Right kidney (tissue), 1 donor: ENCODE results near the gene MARCKSL1.
A peak's percentile ranks its signal among the peaks of the same experiment; 100 is the strongest.
"Not testable (repeated sequence)": the region's sequence is repeated elsewhere in the genome, so short reads cannot be mapped to it uniquely, and the experiment has no call there.

ENCODE experiments used
- DNase-seq: peaks from one replicate; pipeline ENCODE4 v3.0.0-alpha.2; 2016

Gene MARCKSL1

DNA sequence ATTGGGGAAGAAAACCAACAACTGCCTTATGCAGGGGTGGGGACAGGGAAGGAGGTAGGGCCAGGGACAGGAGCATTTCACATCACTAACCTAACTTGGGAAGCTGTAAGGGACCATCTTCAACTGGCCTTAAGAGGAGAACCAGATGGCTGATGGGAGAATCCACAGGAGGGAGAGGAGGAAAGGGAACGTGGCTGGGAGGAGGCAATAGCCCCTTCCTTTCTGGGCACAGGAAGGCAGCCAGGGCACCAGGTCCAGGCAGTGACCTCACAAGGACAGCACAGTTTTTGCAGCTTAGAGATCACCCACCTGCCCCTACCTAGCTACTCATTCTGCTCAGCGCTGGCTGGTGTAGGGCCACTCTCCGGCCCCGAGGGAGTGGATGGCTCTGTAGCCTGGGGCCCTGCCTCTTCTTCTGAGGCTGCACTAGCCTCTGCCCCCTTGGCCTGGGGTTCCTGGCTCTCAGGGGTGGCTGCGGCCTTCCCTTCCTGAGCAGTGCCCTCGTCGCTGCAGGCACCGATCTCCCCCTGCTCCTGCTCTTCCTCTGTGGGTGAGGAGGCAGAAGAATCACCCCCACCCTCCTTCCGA is 1.7 kb downstream of the MARCKSL1 start:
- peak; percentile 31 for DNase-seq

DNA sequence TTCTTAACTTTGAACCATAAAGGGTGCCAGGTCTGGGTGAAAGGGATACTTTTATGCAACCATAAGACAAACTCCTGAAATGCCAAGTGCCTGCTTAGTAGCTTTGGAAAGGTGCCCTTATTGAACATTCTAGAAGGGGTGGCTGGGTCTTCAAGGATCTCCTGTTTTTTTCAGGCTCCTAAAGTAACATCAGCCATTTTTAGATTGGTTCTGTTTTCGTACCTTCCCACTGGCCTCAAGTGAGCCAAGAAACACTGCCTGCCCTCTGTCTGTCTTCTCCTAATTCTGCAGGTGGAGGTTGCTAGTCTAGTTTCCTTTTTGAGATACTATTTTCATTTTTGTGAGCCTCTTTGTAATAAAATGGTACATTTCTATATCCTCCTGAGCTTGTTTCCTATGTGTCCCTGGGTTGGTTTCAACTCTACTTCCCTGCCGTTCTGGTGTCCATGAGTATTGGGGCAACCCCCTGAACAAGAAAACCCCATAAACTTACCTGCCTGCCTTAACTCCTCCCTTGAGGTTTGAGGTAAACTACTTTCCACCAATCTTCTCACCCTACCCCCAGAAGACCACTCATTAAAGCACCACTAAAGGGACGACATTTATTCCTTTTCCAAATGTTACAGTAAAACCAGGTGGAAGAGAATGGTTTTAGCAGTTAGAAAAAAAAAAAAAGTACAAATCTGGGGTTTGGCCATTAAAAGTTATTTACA is 2.6 kb downstream of the MARCKSL1 start:
- no peak for DNase-seq

DNA sequence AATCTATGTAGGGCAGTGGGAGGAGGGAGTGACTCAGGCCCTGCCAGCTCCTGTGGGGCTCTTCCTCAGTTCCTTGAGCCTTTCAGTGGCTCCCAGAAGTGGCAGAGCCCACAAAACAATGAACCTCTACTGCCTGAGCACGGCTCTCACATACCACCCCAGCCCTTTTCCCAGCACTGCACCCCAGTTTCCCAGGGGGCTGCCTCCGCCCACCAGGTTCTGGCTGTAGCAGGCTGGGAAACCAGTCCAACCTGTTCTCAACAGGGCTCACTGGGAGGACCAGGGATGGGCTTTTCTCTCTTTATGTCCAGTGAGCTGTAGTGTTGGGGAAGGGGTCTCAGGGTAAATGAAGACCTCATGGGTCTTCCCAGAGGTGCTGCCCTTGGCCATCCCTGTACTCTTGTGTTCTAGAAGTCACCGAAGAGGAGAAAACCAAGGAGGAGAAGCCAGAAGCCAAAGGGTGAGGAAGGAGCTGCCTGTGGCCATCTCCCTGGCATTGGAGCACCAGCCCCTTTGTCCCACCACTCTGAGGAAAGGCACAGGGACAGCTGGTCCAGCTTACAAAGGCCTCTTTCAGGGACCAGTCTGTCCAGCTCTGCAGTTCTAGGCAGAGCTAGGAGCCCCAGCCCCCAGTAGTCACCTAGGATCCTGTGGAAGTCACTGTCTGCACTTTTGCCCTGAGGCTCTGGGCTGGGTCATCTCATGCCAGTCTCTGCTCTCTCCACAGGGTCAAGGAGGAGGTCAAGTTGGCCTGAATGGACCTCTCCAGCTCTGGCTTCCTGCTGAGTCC is 3.5 kb downstream of the MARCKSL1 start:
- no peak for DNase-seq

DNA sequence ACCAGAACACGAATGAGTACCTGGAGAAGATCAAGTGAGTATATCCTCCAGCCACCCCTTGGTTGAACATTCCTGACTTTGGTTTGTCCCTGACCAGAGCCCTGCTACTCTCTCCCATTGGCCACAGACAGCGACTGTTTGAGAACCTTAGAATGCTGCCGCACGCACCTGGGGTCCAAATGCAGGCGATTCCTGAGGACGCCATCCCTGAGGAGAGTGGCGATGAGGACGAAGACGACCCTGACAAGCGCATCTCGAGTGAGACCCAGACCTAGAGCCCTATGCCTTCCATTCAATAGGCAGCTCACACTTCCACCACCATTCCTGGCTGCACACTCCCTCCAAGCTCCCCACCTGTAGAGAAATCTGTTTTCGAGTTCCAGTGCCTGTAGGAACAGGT is 4.5 kb downstream of the MARCKSL1 start:
- no peak for DNase-seq

DNA sequence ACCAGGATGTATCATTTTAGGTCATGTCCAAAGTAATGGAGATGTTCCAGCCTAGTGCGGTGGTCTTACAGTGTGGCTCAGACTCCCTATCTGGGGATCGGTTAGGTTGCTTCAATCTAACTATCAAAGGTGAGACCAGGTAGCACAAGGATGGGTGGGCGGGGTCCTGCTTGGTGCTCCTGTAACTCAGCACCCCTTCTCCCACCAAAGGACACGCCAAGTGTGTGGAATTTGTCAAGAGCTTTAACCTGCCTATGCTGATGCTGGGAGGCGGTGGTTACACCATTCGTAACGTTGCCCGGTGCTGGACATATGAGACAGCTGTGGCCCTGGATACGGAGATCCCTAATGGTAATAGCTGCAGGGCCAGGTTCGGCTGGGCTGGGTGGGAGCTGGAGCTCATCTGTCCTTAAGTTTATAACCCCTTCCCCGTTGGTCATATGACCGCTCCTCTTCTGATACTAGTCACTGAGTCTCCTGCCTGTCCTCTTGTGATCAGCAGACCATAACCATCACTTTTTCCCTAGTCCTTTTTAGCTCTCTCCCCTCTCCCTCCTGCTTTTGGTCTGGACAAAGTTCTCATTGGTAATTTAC is 5.4 kb downstream of the MARCKSL1 start:
- no peak for DNase-seq

DNA sequence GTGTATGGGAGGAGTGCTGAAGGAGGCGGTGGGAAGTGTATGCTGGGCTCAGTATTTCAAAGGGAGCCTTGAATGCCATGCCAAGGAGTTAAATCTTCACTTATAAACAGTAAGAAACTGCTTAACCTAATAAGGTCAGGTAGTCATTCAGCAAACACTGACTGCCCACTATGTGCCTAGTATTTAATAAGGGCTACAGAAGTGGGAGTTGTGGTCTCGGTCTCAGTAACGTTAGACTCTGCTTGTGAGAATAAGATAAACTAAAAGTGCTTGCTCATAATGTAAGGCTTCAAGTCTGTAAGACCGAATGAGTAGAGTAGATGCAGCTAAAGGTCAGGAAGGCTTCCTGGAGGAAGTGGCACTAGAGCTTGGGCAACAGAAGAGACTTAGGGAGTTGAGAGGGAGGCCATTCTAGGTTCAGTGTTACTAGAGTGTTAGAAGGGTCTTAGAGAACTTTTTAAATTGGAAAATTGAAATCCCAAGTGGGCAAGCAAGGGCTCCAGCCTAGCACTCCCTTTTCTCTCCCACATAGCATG is 6.0 kb downstream of the MARCKSL1 start:
- no peak for DNase-seq

DNA sequence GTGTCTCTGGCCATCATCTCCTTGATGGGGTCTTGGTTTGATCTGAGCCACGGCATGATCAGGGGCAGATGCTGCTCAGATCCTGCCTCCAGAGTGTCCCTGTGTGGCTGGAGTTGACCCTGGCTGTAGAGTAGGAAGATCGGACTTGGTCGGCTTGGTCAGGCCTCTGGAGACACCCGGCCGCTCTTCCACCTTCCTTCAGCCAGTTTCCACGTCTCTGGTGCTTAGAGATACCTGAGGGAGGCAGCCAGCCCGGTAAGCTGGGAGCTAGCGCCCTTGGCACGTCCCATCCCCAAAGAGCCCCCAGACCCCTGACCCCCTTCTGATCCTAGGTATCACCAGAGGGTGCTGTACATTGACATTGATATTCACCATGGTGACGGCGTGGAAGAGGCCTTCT is 8.8 kb downstream of the MARCKSL1 start:
- no peak for DNase-seq

DNA sequence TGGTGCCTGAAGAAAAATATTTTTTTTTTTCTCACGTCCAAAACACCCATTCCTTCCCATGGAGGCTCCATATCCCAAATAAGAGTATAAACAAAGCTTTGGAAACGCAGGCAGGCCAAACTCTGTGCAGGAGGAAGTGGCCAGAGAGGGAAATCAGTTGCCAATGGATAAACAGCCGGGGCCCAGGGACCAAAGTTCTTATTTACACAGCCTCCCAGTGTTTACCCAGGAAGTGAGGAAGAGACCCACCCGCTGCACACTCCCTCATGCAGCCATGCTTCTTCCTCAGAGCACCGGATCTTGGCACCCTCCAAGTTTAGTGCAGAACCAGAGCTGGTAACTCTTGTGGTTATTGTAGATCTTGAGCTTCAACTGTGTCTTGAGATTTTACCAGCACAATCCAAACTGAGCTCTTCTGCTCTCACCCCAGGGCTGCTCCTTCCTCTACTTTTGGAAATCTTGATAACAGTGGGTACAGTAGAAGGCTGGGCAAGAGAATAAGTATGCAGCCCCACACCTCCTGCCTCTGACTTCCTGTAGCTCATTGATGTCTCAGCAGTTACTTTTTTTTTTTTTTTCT is 14.2 kb downstream of the MARCKSL1 start:
- no peak for DNase-seq

DNA sequence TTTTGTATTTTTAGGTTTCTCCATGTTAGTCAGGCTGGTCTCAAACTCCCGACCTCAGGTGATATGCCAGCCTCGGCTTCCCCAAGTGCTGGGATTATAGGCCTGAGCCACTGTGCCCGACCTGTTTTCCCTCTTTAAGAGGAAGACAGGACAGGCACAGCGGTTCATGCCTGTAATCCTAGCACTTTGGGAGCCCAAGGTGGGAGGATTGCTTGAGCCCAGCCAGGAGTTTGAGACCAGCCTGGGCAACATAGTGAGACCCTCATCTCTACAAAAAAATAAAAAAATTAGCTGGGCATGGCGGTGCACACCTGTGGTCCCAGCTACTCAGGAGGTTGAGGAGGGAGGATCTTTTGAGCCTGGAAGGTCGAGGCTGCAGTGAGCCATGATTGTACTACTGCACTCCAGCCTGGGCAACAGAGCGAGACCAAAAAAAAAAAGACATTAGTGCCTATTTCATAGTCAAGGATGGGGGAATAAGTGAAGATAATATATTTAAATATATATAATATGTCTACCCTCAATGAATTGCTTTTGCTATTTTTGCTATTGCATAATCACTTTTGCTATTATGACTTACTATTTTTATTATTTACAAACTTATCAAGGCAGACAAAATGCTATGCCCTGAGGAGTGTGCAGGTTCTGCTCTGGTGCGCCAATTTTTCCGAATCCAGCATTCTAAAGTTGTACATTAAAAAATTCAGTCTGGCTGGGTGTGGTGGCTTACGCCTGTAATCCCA is 17.7 kb downstream of the MARCKSL1 start:
- DNase-seq = no peak

DNA sequence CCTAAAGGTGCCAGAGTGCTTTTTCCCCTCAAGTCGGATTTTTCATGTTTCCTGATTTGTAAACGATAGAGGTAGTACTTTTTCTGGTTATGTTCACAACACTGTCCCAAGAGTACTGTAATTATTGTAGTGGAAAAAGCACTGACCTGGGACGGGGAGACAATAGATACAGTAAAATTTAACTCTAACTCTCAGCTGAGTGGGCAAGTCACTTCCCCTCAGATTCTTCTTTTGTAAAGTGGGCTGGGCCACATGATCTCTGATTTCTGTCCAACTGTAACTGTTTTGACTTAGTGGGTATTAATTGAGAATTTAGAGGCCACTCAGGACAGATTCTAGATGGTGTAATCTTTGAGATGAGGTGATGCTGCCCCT is 19.1 kb downstream of the MARCKSL1 start:
- DNase-seq = no peak

DNA sequence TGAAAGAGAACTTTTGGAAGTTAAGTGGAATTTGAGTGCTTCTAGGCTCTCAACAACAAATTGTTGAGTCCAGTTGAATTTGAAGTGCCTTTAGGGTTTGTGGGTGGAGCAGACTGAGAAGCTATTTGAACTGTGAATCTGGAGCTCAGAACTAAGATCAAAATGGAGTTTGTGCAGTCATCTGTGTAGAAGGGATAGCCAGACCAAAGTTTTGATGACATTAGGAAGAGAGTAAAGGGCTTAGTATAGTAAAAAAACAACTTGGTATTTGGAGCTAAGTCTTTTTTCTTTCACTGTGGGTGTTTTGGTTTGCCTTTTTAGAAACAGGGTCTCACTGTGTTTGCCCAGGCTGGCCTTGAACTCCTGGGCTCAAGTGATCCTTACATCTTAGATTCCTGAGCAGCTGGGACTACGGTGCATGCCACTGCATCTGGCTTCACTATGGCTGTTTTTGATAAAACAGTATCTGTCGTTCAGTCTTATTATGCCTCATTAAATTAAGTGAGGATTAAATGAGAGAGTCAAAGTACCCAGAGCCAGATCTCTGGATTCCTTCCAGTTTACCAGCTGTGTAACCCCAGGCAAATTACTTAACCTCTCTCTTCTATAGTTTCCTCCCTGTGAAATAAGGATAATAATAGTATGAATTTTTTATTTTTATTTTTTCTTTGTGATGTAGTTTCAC is 24.2 kb downstream of the MARCKSL1 start:
- no peak for DNase-seq

DNA sequence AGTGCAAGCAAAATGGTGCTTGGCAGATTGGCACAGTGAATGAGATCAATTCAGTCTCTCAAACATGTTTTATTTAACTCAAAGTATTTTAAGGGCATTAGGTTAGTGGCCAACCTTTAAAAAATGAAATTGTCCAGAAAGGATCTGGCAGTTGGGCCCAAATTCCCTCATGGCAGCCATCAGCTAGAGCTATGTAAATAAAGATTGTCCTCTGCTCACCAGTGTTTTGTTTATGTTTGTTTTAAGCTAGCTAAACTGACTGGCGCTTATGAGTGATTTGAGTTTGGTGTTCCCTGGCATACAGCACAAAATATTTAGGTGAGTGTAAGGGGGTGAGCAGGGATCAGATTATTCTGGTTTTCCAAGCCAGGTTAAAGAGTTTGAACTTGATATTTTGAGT is 26.1 kb downstream of the MARCKSL1 start:
- no peak for DNase-seq

DNA sequence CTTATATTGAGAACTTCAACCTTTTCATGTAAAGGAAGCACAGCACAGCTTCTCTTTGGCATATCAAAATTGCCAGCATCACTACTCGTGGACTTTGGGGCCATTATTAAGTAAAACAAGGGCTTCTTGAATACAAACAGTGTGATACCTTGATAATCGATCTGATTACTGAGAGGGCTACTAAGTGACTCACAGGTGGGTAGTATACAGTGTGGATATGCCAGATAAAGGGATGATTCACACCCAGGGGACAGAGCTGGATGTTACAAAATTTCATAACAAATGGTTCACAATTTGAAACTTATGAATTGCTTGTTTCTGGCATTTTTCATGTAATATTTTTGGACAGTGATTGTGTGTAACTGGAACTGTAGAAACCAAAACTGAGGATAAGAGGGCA is 28.7 kb downstream of the MARCKSL1 start:
- no peak for DNase-seq

DNA sequence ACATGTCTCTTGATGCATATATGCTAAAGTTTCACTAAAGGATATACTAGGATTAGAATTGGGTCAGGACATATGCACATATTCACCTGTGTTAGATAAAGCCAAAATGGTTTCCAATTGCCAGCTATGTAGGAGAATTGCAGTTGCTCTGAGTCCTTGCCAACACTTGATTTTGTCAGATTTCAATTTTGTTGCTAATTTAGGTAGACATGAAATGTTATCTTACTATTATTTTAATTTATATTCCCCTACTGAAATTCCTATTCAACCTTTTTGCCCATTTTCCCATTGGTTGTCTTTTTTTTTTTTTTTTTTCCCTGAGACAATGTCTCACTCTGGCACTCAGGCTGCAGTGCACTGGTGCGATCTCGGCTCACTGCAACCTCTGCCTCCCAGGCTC is 30.7 kb downstream of the MARCKSL1 start:
- no peak for DNase-seq

DNA sequence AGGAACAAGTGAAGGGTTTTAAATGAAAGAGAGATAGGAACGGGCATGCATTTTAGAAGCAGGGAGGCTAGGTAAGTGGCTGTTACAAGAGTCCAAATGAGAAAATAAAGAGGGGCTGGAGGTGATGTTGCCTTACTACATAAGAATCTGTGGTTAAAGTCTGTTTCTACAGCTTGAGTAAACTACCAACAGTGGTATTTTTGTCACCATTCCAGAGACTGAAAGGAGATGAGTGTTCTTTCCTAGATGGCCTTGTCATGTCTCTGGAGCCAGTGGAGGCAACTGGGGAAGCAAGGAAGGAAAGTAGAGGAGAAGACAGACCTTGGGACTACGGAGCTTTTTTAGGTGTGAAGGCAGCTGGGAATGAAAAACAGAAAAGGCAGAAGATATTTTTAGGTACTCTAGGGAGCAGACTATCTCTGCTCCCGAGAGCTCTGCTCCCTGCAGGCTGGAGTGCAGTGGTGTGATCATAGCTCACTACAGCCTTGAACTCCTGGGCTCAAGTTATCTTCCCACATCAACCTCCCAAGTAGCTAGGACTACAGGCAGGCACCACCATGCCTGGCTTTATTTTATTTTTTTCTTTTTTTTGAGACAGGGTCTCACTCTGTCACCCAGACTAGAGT is 31.9 kb downstream of the MARCKSL1 start:
- no peak for DNase-seq

DNA sequence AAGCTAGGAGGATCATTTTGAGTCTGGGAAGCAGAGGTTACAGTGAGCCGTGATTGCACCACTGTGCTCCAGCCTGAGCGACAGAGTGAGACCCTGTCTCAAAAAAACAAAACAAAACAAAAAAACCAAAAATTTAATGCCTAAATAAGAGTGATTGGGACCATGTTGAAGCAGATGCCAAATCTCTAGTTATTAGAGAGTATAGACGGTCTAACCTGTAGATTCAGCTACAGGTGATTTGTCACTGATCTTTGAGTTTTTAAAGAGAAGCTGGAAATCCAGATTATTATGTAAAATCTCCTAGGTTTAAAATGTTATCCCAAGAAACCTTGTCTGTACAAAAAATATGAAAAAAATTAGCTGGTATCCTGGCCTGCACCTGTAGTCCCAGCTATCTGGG is 32.7 kb downstream of the MARCKSL1 start:
- DNase-seq = no peak

DNA sequence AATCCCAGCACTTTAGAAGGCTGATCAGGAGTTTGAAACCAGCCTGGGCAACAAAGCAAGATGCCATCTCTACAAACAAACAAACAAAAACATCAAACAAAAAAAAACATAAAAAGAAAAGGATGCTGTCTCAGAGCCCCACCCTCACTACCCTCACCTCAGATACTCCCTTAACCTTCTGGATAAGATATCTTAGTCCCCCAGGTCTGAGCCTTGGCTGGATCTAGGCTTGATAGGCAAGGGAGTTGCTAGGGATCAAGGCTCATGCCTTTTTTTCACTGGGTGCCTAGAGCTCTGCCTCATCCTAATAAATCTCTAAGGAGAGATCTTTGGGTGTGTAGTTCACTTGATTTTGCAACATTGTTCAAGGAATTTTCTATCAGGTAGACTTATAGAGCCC is 36.7 kb downstream of the MARCKSL1 start:
- no peak for DNase-seq

DNA sequence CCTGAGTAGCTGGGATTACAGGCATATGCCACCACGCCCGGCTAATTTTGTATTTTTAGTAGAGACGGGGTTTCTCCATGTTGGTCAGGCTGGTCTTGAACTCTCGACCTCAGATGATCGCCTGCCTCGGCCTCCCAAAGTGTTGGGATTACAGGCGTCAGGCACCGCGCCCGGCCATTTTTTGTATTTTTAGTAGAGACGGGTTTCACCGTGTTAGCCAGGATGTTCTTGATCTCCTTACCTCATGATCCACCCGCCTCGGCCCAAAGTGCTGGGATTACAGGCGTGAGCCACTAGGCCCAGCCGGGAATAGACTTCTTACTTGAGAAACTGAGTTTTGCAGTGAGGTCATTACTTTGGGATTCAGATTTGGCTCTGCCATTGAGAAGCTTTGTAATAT is 37.8 kb downstream of the MARCKSL1 start:
- DNase-seq = not testable (repeated sequence)

DNA sequence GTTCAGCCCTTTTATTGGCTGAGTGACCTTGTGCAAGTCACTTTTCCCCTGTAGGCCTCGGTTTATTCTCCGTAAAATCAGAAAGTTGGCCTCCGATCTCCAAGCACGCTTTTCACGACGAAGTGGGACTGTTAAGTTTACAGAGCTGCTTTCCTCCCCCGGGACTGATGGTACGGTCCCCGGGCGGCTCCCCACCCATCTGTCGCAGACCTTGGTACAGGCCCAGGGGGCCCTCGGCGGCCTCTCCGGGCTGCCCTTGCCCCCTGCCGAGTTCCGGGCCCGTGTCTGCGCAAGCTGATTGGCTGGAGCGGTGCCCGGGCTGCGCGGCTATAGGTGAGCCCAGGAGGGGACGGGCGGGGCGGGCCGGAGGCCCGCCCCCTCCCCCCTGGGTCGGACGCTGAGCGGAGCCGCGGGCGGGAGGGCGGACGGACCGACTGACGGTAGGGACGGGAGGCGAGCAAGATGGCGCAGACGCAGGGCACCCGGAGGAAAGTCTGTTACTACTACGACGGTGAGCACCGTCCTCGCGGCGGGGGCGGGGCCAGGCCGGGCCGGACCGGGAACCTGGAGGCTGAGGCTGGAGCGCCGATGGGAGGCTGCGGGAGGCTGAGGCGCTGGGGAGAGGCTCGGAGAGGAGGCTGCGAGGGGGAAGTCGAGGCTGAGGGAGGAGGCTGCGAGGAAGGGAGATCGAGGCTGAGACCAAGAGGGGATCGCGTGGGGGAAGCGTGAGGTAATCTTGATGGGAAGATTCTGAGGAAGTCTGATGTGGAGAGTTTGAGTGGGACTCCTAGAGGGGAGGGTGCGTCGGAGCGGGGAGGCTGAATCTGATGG is 44.1 kb downstream of the MARCKSL1 start, which contains the start of gene HDAC1:
HDAC1 (plus strand) TSS at position 376 of the 831 bp plus-strand sequence; CDS start at position 463, 87 bp downstream.
- peak; percentile 97 for DNase-seq
